ENCODE results near the gene PSMB5.
A peak's percentile ranks its signal among the peaks of the same experiment; 100 is the strongest.

The PSMB5 gene

GRCh38 chr14:22996768-22997654, 37.7 kb downstream of the PSMB5 start:
- POLR2A ChIA-PET (ENCODE audit: low non-redundant PET): no interaction called here
- peak overlapping the region; percentile 10; the same call in 1 of the 2 replicates for H3K27ac ChIP-seq
- TF ChIP-seq, protein P1, sequence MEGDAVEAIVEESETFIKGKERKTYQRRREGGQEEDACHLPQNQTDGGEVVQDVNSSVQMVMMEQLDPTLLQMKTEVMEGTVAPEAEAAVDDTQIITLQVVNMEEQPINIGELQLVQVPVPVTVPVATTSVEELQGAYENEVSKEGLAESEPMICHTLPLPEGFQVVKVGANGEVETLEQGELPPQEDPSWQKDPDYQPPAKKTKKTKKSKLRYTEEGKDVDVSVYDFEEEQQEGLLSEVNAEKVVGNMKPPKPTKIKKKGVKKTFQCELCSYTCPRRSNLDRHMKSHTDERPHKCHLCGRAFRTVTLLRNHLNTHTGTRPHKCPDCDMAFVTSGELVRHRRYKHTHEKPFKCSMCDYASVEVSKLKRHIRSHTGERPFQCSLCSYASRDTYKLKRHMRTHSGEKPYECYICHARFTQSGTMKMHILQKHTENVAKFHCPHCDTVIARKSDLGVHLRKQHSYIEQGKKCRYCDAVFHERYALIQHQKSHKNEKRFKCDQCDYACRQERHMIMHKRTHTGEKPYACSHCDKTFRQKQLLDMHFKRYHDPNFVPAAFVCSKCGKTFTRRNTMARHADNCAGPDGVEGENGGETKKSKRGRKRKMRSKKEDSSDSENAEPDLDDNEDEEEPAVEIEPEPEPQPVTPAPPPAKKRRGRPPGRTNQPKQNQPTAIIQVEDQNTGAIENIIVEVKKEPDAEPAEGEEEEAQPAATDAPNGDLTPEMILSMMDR (conservative IDR thresholded peaks at IDR 0.05; ENCODE audit: low read depth): no peak
- CTCF ChIA-PET: interaction anchor here (2.0 to 3.7 kb wide), 2 partner anchors 11 to 72 kb away, joined by 9 to 30 read pairs; no protein-coding TSS in a partner anchor
- DNase-seq (ENCODE audit: low spot score): no peak

DNA sequence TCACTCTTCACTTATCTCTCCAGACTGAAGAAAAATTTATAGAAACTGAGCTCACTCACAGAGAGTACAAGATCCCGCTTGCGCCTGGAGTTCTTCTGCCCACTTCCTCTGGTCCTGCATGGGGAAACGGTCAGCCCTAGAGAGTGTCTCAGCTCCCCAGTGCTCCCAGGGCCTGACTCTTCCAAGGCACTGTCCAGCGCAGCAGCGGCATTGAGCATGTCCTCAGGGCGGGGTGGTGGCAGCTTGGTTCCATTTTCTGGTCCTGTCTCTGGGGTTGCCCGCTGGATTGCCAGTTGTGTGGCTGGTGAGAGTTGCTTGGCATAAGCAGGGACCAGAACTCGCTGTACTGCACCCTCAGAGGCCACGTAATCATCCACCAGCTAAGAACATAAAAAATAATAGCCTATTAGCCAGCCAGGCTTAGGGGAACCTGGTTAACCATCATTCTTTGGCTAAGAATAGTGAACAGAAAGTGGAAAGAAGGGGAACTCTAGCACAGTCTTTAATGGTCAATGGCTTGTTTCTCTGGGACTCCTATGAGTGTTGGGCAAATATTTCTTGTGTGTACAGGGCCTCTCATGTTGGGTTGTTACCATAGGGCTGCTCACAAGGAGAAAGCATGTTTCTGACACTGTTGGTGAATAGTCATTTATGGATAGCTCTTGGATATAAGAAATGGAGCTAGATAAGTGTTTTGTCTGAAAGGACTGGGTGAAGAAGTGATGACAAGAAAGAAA, 38.6 kb downstream of the PSMB5 start:
- POLR2A ChIA-PET (ENCODE audit: low non-redundant PET): interaction anchor here (1.0 kb wide), 1 partner anchor 10 kb away, joined by 4 read pairs; no protein-coding TSS in a partner anchor
- peak overlapping the region; percentile 82 for H3K27ac ChIP-seq
- TF ChIP-seq, protein P1 (conservative IDR thresholded peaks at IDR 0.05; ENCODE audit: low read depth): no peak
- CTCF ChIA-PET: interaction anchor here (0.6 to 3.7 kb wide), 4 partner anchors 10 to 406 kb away, joined by 3 to 30 read pairs (median 6); no protein-coding TSS in a partner anchor
- no peak for DNase-seq (ENCODE audit: low spot score)

- CTCF ChIA-PET: interaction anchor here (0.6 to 3.7 kb wide), 8 partner anchors 9 to 114 kb away, joined by 3 to 30 read pairs (median 8); partner anchors contain the start of gene CDH24
- H3K27ac ChIP-seq: peak overlapping the region; percentile 82
- TF ChIP-seq, protein P1 (conservative IDR thresholded peaks at IDR 0.05; ENCODE audit: low read depth): peak; percentile 76
- no peak for DNase-seq (ENCODE audit: low spot score)
- POLR2A ChIA-PET (ENCODE audit: low non-redundant PET): interaction anchor here (1.0 kb wide), 1 partner anchor 11 kb away, joined by 4 read pairs; no protein-coding TSS in a partner anchor
Observed at GRCh38 chr14:22994762-22995275, 39.9 kb downstream of the PSMB5 start.

GRCh38 chr14:22993517-22993916, 41.2 kb downstream of the PSMB5 start:
- H3K27ac ChIP-seq: no peak overlapping the region
- TF ChIP-seq, protein P1 (conservative IDR thresholded peaks at IDR 0.05; ENCODE audit: low read depth): no peak
- ChIA-PET CTCF (interaction anchor here (1.5 to 2.4 kb wide), 2 partner anchors 13 to 65 kb away, joined by 6 to 9 read pairs; no protein-coding TSS in a partner anchor), POLR2A (ENCODE audit: low non-redundant PET) (no interaction called here)
- DNase-seq (ENCODE audit: low spot score): no peak

GRCh38 chr14:22991852-22992251, 42.8 kb downstream of the PSMB5 start:
- TF ChIP-seq, protein P1 (conservative IDR thresholded peaks at IDR 0.05; ENCODE audit: low read depth): no peak
- ChIA-PET POLR2A (ENCODE audit: low non-redundant PET) (no interaction called here), CTCF (no interaction called here)
- H3K27ac ChIP-seq: no peak overlapping the region
- no peak for DNase-seq (ENCODE audit: low spot score)

GRCh38 chr14:22987291-22987690, 47.4 kb downstream of the PSMB5 start:
- POLR2A ChIA-PET (ENCODE audit: low non-redundant PET): interaction anchor here (1.1 kb wide), 1 partner anchor 20 kb away, joined by 3 read pairs; no protein-coding TSS in a partner anchor
- CTCF ChIA-PET: interaction anchor here (0.6 to 4.3 kb wide), 19 partner anchors 9 to 387 kb away, joined by 3 to 69 read pairs (median 7); partner anchors contain the start of genes CDH24 and RBM23
- TF ChIP-seq, protein P1 (conservative IDR thresholded peaks at IDR 0.05; ENCODE audit: low read depth): no peak
- H3K27ac ChIP-seq: peak overlapping the region; percentile 34; the same call in 1 of the 2 replicates
- no peak for DNase-seq (ENCODE audit: low spot score)
